HG03060 (cell line): ENCODE data around the gene ALX3.

Experiments used
- ATAC-seq: cut with Tn5 transposase; IDR thresholded peaks from one replicate; pipeline ENCODE4 v1.9.1; 2021; ENCODE audit warnings: low read depth, moderate number of reproducible peaks; ENCODE audit not compliant: unreplicated experiment

ALX3 gene

DNA sequence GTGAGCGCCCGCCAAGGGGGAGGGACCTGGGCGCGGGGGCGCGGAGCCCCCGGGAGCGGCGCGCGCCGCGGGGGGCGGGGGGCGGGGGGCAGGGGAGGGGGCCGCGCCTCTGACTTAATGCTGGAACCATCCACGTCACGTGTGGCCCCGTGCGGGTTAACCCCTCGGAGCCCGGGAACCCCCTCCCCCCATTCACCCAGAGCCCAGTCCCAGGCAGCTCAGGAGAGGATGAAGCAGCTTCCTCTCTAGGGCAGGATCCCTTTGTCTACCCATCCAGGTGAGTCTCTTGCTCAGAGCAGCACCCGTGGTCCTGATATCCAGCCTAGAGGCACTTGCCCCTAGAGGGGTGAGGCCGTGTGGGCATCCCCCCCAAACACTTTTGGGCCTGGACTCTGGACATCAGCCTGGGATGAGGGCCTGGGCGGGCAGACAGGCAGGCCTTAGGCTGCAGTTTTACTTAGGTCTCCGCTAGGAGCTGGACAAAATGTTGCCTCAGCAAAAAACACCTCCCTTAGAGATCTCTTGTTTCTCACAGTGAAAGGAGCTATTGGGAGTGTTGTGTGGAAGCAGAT, at the start of gene ALX3:
TSS of gene ALX3 (minus strand) at position 2 of the 572 bp plus-strand sequence. CDS start 60 bp downstream, outside the sequence.
- no peak for ATAC-seq

DNA sequence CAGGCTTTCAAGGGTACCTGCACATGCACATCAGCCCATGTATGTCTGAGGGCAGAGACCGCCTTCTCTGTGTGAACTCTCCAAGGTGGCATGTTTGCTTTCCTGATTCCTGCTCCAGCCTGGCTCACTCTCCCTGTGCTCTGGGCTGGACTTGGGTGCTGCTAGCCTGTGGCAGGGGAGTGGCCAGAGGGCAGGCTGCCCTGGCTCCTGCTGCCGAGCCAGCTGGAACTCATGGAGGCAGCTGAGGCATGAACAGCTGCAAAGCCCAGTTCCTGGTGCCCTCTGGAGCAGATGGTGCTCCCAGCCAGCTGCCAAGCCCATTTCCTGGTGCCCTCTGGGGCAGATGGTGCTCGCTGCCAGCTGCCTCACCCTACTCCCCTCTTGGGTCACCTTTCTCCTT, 49.4 kb upstream of the ALX3 start:
- ATAC-seq = no peak

DNA sequence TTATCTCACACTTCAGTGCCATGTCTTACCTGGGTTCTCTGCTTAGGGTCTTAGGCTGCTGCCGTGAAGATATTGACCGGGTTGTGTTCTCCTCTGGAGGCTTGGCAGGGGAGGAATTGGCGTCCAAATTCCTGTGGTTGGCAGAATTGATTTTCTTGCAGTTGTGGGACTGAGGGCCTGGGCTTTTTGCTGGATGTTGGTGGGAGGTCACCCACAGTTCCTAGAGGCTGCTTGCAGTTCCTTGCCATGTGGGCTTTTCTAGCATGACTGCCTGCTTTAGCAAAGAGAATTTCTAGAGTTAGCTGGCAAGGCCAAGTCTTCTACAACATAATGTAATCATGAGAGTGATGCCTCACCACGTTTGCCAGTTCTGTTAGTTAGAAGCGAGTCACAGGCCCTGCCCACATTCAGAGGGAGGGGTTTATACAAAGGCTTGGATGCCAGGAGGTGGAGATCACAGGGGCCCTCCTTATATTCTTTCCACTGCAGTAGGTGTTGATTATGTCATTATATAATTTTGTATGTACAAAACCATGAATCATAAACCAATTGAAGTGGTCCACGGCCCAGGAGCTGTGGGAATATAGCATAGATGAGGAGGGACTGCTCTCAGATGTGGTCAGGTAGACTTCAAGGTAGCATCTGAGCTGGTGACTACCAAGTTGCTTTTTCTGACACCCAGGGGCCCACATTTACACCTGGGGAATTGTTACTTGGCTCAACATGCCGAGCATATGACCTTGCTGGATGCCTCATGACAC, 48.3 kb upstream of the ALX3 start:
- no peak for ATAC-seq

DNA sequence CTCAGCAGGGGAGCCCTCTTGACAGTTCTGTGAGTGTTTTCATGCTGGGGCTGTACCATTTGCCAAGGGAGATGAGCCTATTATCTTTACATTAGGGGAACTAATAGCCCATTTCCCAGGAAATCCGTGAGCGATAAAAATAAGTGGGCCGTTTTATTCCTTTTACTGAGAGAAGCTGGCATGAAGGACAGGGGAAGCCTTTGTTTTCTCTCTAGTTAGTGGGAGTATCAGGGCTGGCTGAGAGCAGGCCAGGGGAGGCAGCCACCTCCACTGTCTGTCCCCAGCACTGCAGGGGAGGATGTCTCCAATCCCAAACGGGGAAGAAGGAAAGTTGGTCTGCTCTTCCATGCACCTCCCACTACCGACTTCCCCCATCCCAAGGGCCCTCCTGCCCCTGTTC, 44.3 kb upstream of the ALX3 start:
- no peak for ATAC-seq

DNA sequence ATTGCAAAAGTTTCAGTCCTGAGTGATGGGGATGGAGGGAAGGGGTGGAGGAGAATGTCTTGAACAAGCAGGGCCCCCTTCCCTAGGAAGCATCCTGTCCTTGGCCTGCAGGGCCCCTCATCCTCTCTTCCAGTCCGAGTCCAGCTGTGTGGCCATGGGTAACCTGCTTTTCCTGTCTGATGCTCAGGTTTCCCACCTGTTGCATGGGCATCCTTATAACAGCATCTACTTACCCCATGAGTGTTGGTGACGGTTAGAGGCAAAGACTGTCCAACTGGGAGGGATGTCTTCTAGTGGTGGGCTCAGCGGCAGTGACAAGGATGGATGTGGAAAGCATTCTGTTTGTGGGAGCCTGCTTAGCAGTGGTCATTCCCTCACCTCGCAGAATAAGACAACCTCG, 43.7 kb upstream of the ALX3 start:
- ATAC-seq = no peak

DNA sequence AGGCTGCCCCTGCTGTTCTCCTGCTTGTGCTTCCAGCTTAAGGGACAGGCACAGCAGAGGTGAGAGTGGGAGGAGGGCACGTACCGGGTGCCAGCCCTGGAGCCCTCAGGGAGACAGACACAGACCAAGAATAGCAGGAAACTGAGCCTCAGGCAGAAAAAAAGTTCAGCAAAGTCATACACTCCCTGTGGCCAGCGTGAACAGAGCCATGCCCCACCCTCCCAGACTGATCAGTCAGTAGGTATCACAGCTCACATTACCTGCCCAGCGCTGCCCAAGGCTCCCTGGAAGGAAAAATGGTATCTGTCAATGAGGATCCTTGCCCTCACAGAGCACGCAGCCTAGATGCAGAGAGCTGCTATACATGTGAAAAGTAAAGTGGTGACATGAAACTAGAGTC, 43.1 kb upstream of the ALX3 start:
- no peak for ATAC-seq

DNA sequence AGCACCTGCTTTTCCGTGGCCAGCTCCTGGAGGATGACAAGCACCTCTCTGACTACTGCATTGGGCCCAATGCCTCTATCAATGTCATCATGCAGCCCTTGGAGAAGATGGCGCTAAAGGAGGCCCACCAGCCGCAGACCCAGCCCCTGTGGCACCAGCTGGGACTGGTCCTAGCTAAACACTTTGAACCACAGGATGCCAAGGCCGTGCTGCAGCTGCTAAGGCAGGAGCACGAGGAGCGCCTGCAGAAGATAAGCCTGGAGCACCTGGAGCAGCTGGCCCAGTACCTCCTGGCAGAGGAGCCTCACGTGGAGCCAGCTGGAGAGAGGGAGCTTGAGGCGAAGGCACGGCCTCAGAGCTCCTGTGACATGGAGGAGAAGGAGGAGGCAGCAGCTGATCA, 42.2 kb upstream of the ALX3 start:
- ATAC-seq = no peak

DNA sequence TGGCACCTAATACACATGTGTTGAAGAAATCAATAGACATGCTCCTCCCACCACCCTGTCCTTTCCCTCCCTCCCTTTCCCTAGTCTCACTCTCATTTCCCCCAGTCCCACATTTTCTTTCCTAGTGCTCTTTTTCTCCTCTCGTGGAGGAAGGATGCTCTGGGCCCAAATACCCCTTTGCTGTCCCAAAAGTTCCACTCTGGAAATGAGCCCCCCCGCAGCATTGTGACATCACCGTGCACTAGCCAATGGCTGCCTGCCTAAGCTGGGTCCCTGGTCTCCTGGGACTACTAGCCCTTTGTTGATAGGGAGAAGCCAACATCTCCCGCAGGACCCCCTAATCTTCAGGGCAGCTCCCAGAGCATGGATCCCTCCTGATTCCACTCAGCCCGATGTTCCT, 41.7 kb upstream of the ALX3 start, which contains the start of gene UBL4B:
TSS of gene UBL4B (plus strand) at position 301 of the 400 bp plus-strand sequence. CDS start at position 393, 92 bp downstream.
- no peak for ATAC-seq

DNA sequence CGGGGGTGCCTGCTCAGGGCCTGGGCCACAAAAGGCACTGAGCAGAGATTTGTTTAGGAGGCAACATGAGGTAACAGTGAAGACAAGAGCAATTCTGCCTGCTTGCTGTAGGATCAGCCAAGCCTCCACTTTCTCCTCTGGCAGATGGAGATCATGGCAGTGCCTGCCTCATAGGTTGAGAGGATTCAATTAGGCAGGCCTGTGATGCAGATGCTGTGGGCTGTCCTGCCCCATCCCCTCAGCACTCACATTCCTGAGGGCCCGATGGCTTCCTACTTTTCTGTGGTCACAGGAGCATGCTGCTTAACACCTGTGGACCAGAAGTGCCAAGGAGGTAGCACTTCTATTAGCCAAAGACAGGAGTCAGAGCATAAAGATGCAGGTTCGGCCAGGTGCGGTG, 40.6 kb upstream of the ALX3 start:
- ATAC-seq = no peak

DNA sequence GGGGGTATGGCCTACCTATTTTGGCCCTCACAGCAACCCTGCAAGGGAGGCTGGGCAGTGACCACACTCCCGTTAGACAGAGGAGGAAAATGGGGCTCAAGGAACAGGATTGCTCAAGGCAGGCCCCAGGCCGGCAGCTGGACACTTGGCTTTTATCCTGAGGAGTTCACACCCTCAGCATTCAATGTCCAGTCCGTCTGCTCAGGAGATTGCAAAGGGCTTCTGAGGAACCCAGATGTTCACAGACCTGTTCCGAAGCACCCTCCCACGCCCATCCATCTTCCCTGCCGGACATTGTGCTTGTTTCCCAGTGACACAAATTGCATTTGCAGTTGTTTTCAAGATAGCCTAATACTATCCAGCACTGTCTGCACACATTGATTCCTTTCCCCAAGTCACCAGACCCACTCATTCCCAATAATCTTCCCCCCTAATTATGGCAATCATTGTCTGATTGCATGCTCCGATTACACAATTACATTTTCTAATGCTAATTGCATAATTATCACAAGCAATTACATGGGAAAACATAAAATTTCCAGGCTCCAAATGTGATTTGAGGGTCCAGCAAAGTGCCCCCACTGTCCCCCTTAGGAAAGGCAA, 37.5 kb upstream of the ALX3 start:
- ATAC-seq = no peak

DNA sequence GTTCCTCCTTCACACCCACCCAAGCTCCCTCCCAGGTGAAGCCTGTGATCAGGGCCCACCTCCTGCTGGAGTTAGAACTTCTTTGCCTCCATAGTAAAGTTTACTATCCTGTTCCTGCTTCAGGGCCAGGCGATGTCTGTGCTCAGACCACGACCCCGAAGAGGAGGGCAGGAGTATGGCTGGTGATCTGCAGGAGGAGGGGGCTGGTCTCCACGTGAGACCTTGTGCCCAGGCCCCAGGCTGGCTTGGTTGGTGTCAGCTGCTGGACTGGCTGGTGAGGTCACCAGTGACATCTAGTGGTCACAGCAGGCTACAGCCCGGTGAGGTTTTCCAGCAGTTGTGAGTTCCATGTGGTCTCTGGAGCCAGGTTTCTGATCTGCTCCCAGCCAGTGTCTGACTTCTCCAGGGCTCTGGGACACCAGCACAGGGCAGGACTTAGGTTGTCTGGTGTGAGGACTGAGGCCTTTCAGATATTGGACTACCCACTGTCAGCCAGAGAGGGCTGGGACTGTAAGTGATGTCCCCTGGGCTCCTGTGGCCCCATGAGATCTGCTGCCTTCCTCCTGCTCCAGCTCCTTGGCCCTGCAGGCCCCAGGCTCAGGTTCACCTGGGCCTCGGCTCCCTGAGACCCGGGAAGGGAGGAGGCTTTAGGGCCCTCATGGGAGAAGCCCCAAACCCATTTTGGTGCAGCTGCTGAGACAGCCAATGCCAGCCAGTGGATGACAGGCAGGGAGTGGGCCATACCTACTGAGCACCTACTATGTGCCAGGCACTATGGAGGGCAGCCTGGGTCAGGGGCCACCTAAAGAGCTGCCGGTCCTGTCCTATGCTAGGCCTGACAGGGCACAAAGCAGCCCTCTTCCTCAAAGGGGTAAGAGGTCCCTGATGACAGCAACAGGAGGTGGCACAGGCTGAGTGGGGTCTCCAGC, 35.8 kb upstream of the ALX3 start:
- ATAC-seq = no peak

DNA sequence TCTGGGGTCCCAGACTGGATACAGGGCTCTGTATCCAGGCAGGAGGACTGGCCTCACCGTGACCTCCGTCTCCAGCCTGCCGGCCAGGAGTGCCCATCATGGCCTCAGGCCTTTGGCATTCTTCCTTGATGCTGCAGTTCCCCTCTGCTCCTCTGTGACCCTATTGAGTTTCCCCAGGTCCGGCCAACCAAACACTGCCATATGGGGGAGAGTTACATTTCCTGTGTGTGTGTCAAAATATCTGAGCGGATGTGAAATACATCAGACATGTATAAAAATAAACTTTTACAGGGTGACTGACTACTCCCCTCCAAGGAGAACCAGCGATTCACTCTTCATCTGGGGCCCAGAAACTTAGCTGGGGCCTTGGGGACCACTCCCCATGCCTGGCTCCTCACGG, 31.6 kb upstream of the ALX3 start:
- ATAC-seq = no peak

DNA sequence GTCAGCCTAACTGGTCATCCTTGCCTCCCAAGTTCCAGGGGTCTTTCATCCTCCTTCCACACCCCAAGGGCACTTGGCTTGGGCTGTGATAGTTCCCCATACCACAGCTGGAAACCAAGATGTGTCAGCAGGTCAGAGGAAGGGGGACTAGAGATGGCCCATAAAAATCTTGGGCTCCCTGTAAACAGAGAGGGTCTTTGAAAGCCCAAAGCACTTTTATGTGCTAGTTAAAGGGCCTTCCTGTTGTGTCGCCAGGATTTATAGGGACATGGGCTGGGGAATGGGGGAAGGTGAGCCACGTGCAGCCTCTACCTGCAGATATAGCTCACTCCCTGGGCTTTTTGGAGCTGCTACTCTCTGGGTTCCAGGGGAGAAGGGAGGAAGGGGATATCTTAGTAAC, 29.9 kb upstream of the ALX3 start:
- no peak for ATAC-seq

DNA sequence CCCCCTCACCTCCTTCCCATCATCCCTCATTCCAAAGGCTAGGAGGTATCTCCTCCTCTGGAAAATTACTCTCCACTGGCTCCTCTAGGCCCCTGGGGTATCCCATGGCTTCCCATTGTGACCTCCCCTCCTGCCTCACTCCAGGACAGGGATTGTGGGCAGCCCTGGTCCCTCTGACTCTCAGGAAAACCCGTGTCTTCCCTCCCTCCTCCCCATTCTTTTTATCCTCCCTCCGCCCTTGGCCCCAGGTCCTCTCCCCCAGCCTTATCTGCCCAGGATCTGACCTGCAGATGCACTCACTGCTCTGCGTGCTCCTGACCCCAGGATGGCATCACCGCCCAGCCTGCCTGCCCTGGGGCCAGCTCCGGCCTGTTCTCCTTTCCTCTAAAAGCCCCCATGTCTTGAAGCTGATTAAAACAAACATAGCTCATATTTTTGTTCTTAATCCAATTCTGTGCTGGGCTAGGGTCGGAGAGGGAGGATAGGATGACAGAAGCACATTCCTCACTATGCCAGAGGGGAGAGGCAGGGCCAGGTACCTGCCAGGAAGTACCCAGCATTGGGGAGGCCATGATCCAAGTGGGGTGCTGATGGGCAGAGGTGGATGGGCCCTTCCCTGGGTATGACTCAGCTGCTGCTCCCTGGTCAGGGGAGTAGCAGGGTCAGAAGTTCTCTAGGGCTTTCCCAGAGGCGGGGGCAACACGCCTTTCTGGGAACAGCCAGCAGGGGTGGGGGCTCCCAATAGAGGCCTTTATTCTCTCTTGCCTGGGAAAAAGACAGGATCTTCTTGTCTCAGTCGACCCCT, 28.0 kb upstream of the ALX3 start:
- no peak for ATAC-seq

DNA sequence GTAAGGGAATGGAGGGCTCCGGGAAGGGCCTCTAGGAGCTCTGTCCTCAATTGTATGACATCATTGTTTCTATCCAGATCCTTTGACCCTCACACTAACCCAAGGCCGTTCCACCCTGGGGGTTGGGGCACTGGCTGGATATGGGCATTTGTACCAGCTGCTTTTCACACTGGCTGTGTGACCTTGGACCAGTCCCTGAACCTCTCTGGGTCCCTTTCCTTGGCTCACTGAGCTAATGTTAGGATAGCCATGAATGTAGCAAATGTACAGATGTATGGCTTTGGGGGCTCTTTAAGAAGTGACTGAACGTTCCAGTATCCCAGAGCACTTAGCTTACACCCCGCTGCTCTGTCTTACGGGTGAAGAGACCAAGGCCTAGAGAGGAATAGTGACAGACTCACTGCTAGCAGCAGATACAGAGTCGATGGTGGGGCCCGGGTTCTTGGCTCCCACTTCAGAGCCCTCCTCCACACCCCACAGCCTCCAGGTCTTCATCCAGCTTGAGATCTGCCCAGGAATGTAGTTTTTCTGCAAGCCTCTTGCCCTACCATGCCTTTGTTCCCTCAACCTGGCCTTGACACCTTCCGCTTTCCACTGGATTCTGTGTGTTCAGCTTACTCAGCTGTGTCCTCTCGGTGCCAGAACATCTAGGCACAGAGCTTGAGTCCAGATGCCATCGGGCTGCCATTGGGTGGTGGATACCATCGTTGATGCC, 27.2 kb upstream of the ALX3 start:
- no peak for ATAC-seq

DNA sequence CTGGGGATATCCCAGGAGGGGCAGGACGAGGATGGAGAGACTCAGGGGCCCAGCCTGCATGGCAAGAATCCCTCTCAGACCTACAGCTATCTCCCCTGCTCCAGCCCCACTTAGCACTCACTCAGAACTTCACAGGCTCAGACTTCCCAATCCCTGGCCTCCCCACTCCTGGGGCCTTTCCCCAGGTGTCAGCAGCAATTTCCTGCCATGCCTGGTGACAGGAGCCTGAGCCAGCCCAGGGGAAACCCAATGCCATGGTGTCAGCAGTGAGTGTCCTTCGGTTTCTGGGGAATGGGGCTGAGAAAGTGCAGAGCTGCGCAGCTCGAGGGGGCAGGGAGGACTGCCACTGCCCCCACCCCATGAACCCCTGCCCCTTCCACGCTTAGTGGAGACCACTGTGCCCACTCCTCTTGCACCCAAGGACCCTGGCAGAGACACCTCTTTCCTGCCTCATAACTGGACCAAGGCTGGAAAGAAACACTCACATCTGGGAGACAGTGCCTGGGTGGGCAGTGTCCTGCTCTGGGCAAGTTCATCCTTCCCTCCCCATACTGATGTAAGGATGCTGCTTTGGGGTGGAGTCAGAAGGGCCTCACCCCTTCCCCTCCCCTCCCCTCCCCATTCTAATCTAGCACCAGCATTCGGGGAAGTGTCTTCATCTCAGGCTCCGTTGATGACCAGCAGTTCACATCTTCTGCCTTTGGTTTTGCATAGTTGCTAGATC, 24.6 kb upstream of the ALX3 start:
- no peak for ATAC-seq

DNA sequence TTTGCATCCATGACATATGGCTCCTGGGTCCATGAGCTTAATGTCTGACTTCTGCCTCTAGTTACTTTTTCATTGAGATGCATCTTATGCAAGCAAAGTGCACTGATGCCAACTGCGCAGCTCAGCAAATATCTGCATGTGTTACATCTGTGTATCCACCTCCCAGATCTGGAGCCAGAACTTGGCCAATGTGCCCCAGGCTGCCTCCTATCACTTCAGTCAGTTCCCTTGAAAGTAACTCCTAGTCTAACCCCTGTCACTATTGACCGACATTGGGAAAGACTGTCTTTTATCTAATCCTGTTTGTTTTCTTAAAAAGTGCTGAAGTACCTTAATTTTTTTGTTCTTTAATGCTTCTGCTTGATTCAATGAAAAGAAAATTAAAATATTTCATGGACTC, 22.5 kb upstream of the ALX3 start:
- ATAC-seq = no peak

DNA sequence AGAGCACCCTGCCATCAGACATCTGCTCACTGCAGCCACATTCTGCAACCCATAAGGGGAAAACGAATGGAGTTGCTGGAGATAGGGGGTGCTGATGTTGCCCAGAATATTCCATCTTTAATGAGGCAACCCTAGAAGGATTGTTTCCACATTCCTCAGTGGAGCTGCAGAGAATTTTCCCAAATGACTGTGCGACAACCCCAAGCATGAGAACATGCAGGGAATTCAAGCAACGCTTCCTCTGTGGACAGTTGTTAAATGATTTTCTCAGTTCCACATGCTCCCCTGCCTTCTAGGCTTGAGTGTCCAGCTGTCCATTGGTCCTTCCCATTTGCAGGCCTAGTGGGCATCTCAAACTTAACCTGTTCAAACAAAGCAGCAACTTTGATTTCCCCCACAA, 21.3 kb upstream of the ALX3 start:
- ATAC-seq = no peak

DNA sequence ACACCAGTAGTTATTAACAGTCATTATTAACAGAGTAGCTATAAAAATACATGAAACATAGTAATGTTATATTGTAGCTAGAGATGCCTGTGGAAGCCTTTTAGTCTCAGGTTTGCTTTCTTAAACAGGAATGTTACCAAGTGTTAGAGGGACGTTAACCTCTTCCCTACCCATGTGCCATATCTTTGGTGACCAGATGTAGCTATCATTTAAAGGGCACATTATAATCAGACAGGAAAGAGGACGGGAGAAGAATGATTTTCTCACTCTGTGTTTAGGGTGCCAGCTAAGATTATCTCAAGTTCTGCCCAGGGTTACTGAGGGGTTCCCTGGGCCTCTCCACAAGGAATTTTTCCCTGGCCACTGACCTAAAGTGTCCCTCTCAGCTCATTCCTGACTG, 20.9 kb upstream of the ALX3 start:
- no peak for ATAC-seq
